Measurements from ENCODE around the gene CAPN12.
"Not testable (repeated sequence)": the region's sequence is repeated elsewhere in the genome, so short reads cannot be mapped to it uniquely, and the experiment has no call there.

CAPN12 gene

GRCh38 chr19:38785187-38785699, 41.0 kb upstream of the CAPN12 start:
- H3K27ac ChIP-seq (ENCODE audit: low read depth, low read length, severe bottlenecking): no peak overlapping the region
- no peaks in the 10 kb centered on the region for H3K9me3 ChIP-seq (ENCODE audit: control insufficient read depth, low read length)
- no peaks in the 10 kb centered on the region for H3K36me3 ChIP-seq (ENCODE audit: control insufficient read depth, insufficient read depth, low read length)
- WGBS, 2 experiments (ENCODE audit: insufficient coverage in 2 of 2): 94 to 95% methylated on average over 6 to 7 of the region's 7 CpGs
- no peaks in the 10 kb centered on the region for H3K4me1 ChIP-seq (ENCODE audit: control insufficient read depth, insufficient read depth, low read length, poor library complexity, severe bottlenecking)
- H3K4me3 ChIP-seq (ENCODE audit: extremely low read depth, insufficient read depth, low read length, poor library complexity, severe bottlenecking): no peak overlapping the region

GRCh38 chr19:38784224-38784623, 40.0 kb upstream of the CAPN12 start:
- no peaks in the 10 kb centered on the region for H3K36me3 ChIP-seq (ENCODE audit: control insufficient read depth, insufficient read depth, low read length)
- no peaks in the 10 kb centered on the region for H3K4me1 ChIP-seq (ENCODE audit: control insufficient read depth, insufficient read depth, low read length, poor library complexity, severe bottlenecking)
- no peak overlapping the region for H3K4me3 ChIP-seq (ENCODE audit: extremely low read depth, insufficient read depth, low read length, poor library complexity, severe bottlenecking)
- no peaks in the 10 kb centered on the region for H3K9me3 ChIP-seq (ENCODE audit: control insufficient read depth, low read length)
- WGBS, 2 experiments (ENCODE audit: insufficient coverage in 2 of 2): 77 to 83% methylated on average over 3 of the region's 3 CpGs
- H3K27ac ChIP-seq (ENCODE audit: low read depth, low read length, severe bottlenecking): no peak overlapping the region

DNA sequence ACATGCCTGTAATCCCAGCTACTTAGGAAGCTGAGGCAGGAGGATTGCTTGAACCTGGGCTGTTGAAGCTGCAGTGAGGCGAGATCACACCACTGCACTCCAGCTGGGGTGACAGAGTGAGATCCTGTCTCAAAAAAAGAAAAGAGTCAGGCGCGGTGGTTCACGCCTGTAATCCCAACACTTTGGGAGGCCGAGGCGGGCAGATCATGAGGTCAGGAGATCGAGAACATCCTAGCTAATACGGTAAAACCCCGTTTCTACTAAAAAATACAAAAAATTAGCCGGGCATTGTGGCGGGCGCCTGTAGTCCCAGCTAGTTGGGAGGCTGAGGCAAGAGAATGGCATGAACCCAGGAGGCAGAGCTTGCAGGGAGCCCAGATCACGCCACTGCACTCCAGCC, 37.9 kb upstream of the CAPN12 start:
- not testable (repeated sequence) for H3K36me3 ChIP-seq (ENCODE audit: control insufficient read depth, insufficient read depth, low read length); H3K9me3 ChIP-seq (ENCODE audit: control insufficient read depth, low read length); H3K4me1 ChIP-seq (ENCODE audit: control insufficient read depth, insufficient read depth, low read length, poor library complexity, severe bottlenecking); H3K27ac ChIP-seq (ENCODE audit: low read depth, low read length, severe bottlenecking); H3K4me3 ChIP-seq (ENCODE audit: extremely low read depth, insufficient read depth, low read length, poor library complexity, severe bottlenecking)
- 83 to 93% methylated on average over 6 of the region's 13 CpGs for WGBS, 2 experiments (ENCODE audit: insufficient coverage in 2 of 2)

- WGBS, 2 experiments (ENCODE audit: insufficient coverage in 2 of 2): 74 to 92% methylated on average over 6 to 7 of the region's 7 CpGs
- no peaks in the 10 kb centered on the region for H3K36me3 ChIP-seq (ENCODE audit: control insufficient read depth, insufficient read depth, low read length)
- H3K27ac ChIP-seq (ENCODE audit: low read depth, low read length, severe bottlenecking): no peak overlapping the region
- H3K9me3 ChIP-seq (ENCODE audit: control insufficient read depth, low read length): no peaks in the 10 kb centered on the region
- no peak overlapping the region for H3K4me3 ChIP-seq (ENCODE audit: extremely low read depth, insufficient read depth, low read length, poor library complexity, severe bottlenecking)
- no peaks in the 10 kb centered on the region for H3K4me1 ChIP-seq (ENCODE audit: control insufficient read depth, insufficient read depth, low read length, poor library complexity, severe bottlenecking)
Observed at GRCh38 chr19:38781058-38781457, 36.8 kb upstream of the CAPN12 start.

GRCh38 chr19:38780443-38780842, 36.2 kb upstream of the CAPN12 start:
- no peaks in the 10 kb centered on the region for H3K4me1 ChIP-seq (ENCODE audit: control insufficient read depth, insufficient read depth, low read length, poor library complexity, severe bottlenecking)
- no peak overlapping the region for H3K27ac ChIP-seq (ENCODE audit: low read depth, low read length, severe bottlenecking)
- H3K9me3 ChIP-seq (ENCODE audit: control insufficient read depth, low read length): no peaks in the 10 kb centered on the region
- no peaks in the 10 kb centered on the region for H3K36me3 ChIP-seq (ENCODE audit: control insufficient read depth, insufficient read depth, low read length)
- no peak overlapping the region for H3K4me3 ChIP-seq (ENCODE audit: extremely low read depth, insufficient read depth, low read length, poor library complexity, severe bottlenecking)
- WGBS, 2 experiments (ENCODE audit: insufficient coverage in 2 of 2): 91 to 96% methylated on average over 6 to 7 of the region's 7 CpGs

- Histone ChIP-seq H3K36me3 (ENCODE audit: control insufficient read depth, insufficient read depth, low read length) (no peaks in the 10 kb centered on the region), H3K4me3 (ENCODE audit: extremely low read depth, insufficient read depth, low read length, poor library complexity, severe bottlenecking) (no peak overlapping the region), H3K27ac (ENCODE audit: low read depth, low read length, severe bottlenecking) (no peak overlapping the region), H3K9me3 (ENCODE audit: control insufficient read depth, low read length) (no peaks in the 10 kb centered on the region), H3K4me1 (ENCODE audit: control insufficient read depth, insufficient read depth, low read length, poor library complexity, severe bottlenecking) (no peaks in the 10 kb centered on the region)
- 85% methylated on average over 7 of the region's 7 CpGs; no CpG with 5 or more reads in 1 of the 2 experiments for WGBS, 2 experiments (ENCODE audit: insufficient coverage in 2 of 2)
Observed at GRCh38 chr19:38778733-38779132, 34.5 kb upstream of the CAPN12 start.

DNA sequence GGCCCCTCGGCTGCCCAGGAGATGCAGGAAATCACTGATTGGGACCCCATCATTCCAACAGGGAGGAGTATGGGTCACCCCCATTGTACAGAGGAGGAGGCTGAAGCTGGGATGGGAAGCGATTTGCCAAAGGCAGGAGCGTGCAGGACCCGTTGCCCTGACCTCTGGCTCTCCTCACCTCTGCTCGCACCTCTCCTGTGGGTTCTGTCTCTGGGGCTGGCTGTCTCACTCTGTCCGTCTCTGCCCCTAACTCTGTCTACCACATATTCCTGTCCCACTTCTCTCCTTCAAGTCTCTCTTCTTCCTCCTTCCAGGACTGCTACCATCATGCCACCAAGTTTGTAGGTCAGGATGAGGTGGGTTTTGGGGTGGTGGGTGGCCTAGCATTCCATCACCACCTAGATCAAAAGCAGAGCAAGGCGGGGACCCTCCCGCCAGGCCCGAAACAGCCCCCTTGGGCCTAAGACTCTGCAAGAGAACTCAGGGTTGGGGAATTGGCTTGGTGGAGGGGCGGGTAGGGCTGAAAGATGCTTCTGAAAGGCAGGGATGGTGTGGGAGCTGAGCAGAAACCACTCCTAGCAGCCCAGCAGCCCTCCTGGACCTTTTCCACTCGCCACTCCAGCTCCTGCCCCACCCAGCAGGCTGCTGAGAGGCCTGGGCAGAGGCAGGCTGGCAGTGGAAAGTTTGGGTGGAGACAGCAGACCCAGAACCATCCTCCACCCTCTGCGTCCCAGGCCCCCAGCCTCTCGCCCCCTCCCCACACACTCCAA, 30.1 kb upstream of the CAPN12 start:
- WGBS, 2 experiments (ENCODE audit: insufficient coverage in 2 of 2): 91 to 93% methylated on average over 7 of the region's 13 CpGs
- Histone ChIP-seq H3K4me1 (ENCODE audit: control insufficient read depth, insufficient read depth, low read length, poor library complexity, severe bottlenecking) (no peaks in the 10 kb centered on the region), H3K27ac (ENCODE audit: low read depth, low read length, severe bottlenecking) (no peak overlapping the region), H3K4me3 (ENCODE audit: extremely low read depth, insufficient read depth, low read length, poor library complexity, severe bottlenecking) (no peak overlapping the region), H3K36me3 (ENCODE audit: control insufficient read depth, insufficient read depth, low read length) (no peaks in the 10 kb centered on the region), H3K9me3 (ENCODE audit: control insufficient read depth, low read length) (no peaks in the 10 kb centered on the region)

DNA sequence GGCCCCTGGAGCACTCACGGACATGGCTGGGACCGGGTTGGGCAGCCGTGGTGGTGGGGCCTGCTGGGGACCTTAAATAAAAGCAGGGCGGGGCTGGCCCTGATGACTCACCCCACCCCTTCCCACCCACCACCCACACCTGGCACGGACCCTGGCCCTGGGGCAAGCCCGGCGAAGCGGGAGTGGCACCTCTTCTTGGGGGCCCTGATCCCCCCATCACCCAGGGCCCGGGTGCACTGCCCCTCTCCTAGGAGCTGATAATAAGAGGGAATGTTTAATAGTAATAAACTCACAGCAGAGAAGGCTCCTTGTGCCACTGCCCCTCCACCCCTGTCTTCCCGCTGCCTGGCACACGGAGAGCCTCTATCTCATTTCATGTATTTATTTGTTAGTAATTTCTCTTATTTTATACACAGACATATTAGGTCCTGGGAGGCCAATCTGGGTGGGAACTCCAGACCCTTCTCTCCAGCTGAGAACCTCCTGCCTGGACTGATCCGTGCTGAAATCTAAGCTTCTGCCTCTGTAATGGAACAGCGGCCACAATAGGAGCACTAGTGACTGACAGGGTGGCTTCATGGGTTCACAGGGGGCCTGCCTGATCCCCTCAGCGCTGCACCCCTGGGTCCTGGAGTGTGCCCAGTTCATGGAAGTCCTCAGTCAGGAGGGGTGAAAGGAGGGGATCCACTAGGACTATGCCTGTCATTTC, 29.3 kb upstream of the CAPN12 start, which contains the start of gene LGALS7:
LGALS7 (minus strand) TSS at position 49 of the 709 bp plus-strand sequence; CDS start at position 24, 25 bp downstream.
- Histone ChIP-seq H3K4me1 (ENCODE audit: control insufficient read depth, insufficient read depth, low read length, poor library complexity, severe bottlenecking) (no peaks in the 10 kb centered on the region), H3K36me3 (ENCODE audit: control insufficient read depth, insufficient read depth, low read length) (no peaks in the 10 kb centered on the region), H3K9me3 (ENCODE audit: control insufficient read depth, low read length) (no peaks in the 10 kb centered on the region), H3K27ac (ENCODE audit: low read depth, low read length, severe bottlenecking) (no peak within 1 kb of the TSS), H3K4me3 (ENCODE audit: extremely low read depth, insufficient read depth, low read length, poor library complexity, severe bottlenecking) (no peak within 1 kb of the TSS)
- WGBS, 2 experiments (ENCODE audit: insufficient coverage in 2 of 2): 75 to 87% methylated on average over 3 to 6 of the region's 14 CpGs

- H3K36me3 ChIP-seq (ENCODE audit: control insufficient read depth, insufficient read depth, low read length); H3K9me3 ChIP-seq (ENCODE audit: control insufficient read depth, low read length): not testable (repeated sequence)
- no CpG with 5 or more reads among the region's 30 CpGs for WGBS, 2 experiments (ENCODE audit: insufficient coverage in 2 of 2)
Observed at GRCh38 chr19:38771569-38771968, 27.3 kb upstream of the CAPN12 start.

GRCh38 chr19:38770949-38771275, 26.6 kb upstream of the CAPN12 start:
- H3K27ac ChIP-seq (ENCODE audit: low read depth, low read length, severe bottlenecking); H3K4me1 ChIP-seq (ENCODE audit: control insufficient read depth, insufficient read depth, low read length, poor library complexity, severe bottlenecking); H3K9me3 ChIP-seq (ENCODE audit: control insufficient read depth, low read length); H3K36me3 ChIP-seq (ENCODE audit: control insufficient read depth, insufficient read depth, low read length); H3K4me3 ChIP-seq (ENCODE audit: extremely low read depth, insufficient read depth, low read length, poor library complexity, severe bottlenecking): not testable (repeated sequence)
- WGBS, 2 experiments (ENCODE audit: insufficient coverage in 2 of 2): no CpG with 5 or more reads among the region's 22 CpGs

More at GRCh38 chr19:38771569-38771968, 27.3 kb upstream of the CAPN12 start:
- H3K27ac ChIP-seq (ENCODE audit: low read depth, low read length, severe bottlenecking); H3K4me1 ChIP-seq (ENCODE audit: control insufficient read depth, insufficient read depth, low read length, poor library complexity, severe bottlenecking); H3K4me3 ChIP-seq (ENCODE audit: extremely low read depth, insufficient read depth, low read length, poor library complexity, severe bottlenecking): not testable (repeated sequence)
